ENCODE results near the gene LYSMD2. TPM values are rescaled to one million over a fixed set of nuclear protein-coding genes. Genes with fewer than 3 reads are reported as not detected.
A peak's percentile ranks its signal among the peaks of the same experiment; 100 is the strongest.

LYSMD2 gene
- total RNA-seq, 1 donor from 2014 or later, result 13.1 TPM

GRCh38 chr15:51751697-51752683 lies 14.5 kb upstream of the LYSMD2 start:
- no peak for DNase-seq (ENCODE audit: low spot score)

- DNase-seq (ENCODE audit: low spot score), result peak; percentile 62
These were observed 13.6 kb upstream of the LYSMD2 start, which contains the start of gene TMOD2 for GRCh38 chr15:51750792-51751696. TMOD2 (plus strand) TSS chr15:51751597; CDS start chr15:51766442, 14,845 bp downstream.

- no peak for DNase-seq (ENCODE audit: low spot score)
These were observed 12.7 kb upstream of the LYSMD2 start for GRCh38 chr15:51750186-51750585.

- DNase-seq (ENCODE audit: low spot score), result no peak
These were observed 11.9 kb upstream of the LYSMD2 start for GRCh38 chr15:51749307-51749706.

- DNase-seq (ENCODE audit: low spot score), result no peak
These were observed 1.7 kb upstream of the LYSMD2 start for GRCh38 chr15:51739061-51739712.

- DNase-seq (ENCODE audit: low spot score), result no peak
These were observed 1.1 kb upstream of the LYSMD2 start for GRCh38 chr15:51738553-51738952.

GRCh38 chr15:51736751-51737521 lies 519 bp downstream of the LYSMD2 start:
- DNase-seq (ENCODE audit: low spot score), result peak; percentile 54

- DNase-seq (ENCODE audit: low spot score), result no peak
These were observed 1.4 kb downstream of the LYSMD2 start for GRCh38 chr15:51736069-51736468.

GRCh38 chr15:51735228-51736010 lies 2.0 kb downstream of the LYSMD2 start:
- DNase-seq (ENCODE audit: low spot score), result no peak

- DNase-seq (ENCODE audit: low spot score), result no peak
These were observed 4.8 kb downstream of the LYSMD2 start for GRCh38 chr15:51732646-51733045.

- DNase-seq (ENCODE audit: low spot score), result no peak
These were observed 5.7 kb downstream of the LYSMD2 start for GRCh38 chr15:51731549-51732267.

- no peak for DNase-seq (ENCODE audit: low spot score)
These were observed 10.1 kb downstream of the LYSMD2 start for GRCh38 chr15:51727141-51727897.

- no peak for DNase-seq (ENCODE audit: low spot score)
These were observed 11.0 kb downstream of the LYSMD2 start for GRCh38 chr15:51726302-51727073.

- DNase-seq (ENCODE audit: low spot score), result no peak
These were observed 12.8 kb downstream of the LYSMD2 start for GRCh38 chr15:51724673-51725072.

- no peak for DNase-seq (ENCODE audit: low spot score)
These were observed 13.3 kb downstream of the LYSMD2 start for GRCh38 chr15:51724199-51724598.

- DNase-seq (ENCODE audit: low spot score), result no peak
These were observed 16.1 kb downstream of the LYSMD2 start for GRCh38 chr15:51721199-51721960.
